ENCODE measurements around the gene ECEL1. TPM values are rescaled to one million over a fixed set of nuclear protein-coding genes. Genes with fewer than 3 reads are reported as not detected.

ECEL1 gene
- total and polyA plus RNA-seq, 5 donors: 0.05 to 0.25 TPM; not detected in 3

DNA sequence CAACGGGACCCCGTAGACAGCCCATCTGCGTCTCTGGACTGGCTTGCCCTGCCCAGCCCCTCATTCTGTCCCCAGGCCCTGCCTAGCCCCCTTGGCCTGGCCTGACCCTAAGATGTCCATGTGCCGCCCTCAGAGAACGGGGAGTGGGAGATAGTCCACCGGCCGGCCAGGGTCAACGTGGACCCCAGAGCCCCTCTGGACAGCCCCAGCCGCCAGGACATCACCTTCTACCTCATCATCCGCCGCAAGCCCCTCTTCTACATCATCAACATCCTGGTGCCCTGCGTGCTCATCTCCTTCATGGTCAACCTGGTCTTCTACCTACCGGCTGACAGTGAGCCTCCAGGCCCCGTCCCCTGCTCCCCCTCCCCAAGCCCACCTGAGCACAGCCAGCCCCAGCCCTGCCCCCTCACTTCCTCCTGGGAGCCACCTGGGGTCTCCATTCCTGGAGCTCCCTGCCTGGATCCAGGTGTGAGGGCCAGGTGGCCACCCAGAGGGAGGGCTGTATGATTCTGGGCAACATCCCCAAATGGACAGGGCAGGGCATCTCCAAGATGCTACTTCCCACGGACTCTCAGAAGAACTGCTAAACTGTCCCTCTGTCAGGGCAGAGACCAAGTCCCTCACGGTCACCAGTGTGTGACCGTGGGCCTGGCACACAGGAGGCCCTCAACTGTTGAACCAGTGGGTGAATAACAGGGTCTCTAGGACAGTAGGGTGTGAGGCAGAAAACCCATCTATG is 42.3 kb upstream of the ECEL1 start:
- H3K9me3 ChIP-seq (ENCODE audit: control insufficient read depth, low read length): no peaks in the 10 kb centered on the region
- no peak overlapping the region for H3K4me3 ChIP-seq (ENCODE audit: low read length)
- 84% methylated on average over 17 of the region's 17 CpGs for WGBS
- H3K27ac ChIP-seq (ENCODE audit: low read length): no peak overlapping the region
- intact Hi-C loops (cut with DNase I): loop anchor here in 3 of 4 donors (10.0 kb wide), 3 partner anchors 195 to 625 kb away; partner anchors contain the start of gene NPPC (in 1 of the 3)
- ATAC-seq (no peak), DNase-seq (peak in 2 of 3 donors; percentile 29 to 40)
- H3K27me3 ChIP-seq (ENCODE audit: control insufficient read depth, insufficient read depth): no peaks in the 10 kb centered on the region
- no peaks in the 10 kb centered on the region for H3K4me1 ChIP-seq (ENCODE audit: control insufficient read depth, insufficient read depth, low read length)

DNA sequence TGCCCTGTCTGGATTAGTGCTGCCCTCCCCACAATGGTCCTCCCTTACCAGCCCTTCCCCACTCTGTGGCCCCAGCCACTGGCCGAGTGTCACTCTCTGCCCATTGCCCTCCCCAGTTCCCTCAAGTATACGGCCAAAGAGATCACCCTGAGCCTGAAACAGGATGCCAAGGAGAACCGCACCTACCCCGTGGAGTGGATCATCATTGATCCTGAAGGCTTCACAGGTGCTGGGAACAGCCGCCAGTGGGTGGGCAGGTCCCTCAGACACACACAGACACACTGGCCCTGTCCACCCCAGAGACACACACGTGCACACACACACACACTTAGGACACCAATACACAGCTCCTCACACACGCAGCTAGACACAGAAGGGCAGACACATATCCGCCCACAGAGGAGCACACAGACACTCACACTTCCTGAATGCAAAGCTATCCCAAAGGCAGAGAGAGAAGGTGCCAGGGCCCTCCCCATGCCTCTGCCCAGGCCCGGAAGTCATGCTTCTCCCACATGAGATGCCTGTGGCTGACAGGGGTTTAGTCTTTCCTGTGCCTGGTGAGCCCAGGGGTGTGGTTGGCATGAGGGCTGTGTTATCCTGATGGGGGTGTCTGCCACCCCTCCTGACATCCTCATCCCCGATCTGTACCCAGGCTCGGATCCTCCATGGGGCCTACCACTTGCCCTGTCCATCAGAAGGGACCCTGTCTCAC is 41.3 kb upstream of the ECEL1 start:
- no peaks in the 10 kb centered on the region for H3K4me1 ChIP-seq (ENCODE audit: control insufficient read depth, insufficient read depth, low read length)
- H3K4me3 ChIP-seq (ENCODE audit: low read length): no peak overlapping the region
- H3K27ac ChIP-seq (ENCODE audit: low read length): no peak overlapping the region
- DNase-seq: peak in 1 of 3 donors; percentile 27
- H3K27me3 ChIP-seq (ENCODE audit: control insufficient read depth, insufficient read depth): no peaks in the 10 kb centered on the region
- no peaks in the 10 kb centered on the region for H3K9me3 ChIP-seq (ENCODE audit: control insufficient read depth, low read length)
- 72% methylated on average over 11 of the region's 11 CpGs for WGBS
- no peak for ATAC-seq
- intact Hi-C loops (cut with DNase I): loop anchor here in 3 of 4 donors (10.0 kb wide), 3 partner anchors 194 to 624 kb away; partner anchors contain the start of gene NPPC (in 1 of the 3)

DNA sequence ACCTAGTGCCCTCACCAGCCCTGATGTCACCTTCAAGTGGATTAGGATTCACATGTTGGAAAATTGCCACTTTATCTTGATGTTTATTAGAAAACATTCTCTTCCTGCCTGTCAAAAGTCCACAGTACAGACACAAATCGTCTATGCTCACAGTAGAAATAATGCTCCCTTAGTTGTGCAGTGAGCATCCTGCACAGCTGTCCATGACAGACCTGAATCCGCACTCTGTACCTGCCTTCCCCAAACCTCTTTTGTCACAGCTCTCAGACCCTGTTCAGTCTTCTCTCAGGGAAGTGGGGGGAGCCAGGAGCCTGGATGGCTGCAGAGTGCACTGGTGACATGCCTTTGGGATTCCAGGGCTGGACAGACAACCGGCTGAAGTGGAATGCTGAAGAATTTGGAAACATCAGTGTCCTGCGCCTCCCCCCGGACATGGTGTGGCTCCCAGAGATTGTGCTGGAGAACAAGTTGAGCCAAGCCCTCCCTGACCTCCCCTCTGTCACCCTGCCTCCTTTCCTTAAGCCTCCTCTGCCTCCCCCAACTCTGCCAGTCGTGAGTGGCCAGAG is 40.4 kb upstream of the ECEL1 start:
- Histone ChIP-seq H3K4me1 (ENCODE audit: control insufficient read depth, insufficient read depth, low read length) (no peaks in the 10 kb centered on the region), H3K27ac (ENCODE audit: low read length) (no peak overlapping the region), H3K9me3 (ENCODE audit: control insufficient read depth, low read length) (no peaks in the 10 kb centered on the region), H3K4me3 (ENCODE audit: low read length) (no peak overlapping the region), H3K27me3 (ENCODE audit: control insufficient read depth, insufficient read depth) (no peaks in the 10 kb centered on the region)
- ATAC-seq (no peak), DNase-seq (peak; percentile 1 to 16 (median 15))
- intact Hi-C loops (cut with DNase I): loop anchor here in 3 of 4 donors (10.0 kb wide), 3 partner anchors 193 to 623 kb away; partner anchors contain the start of gene NPPC (in 1 of the 3)
- 65% methylated on average over 6 of the region's 6 CpGs for WGBS

DNA sequence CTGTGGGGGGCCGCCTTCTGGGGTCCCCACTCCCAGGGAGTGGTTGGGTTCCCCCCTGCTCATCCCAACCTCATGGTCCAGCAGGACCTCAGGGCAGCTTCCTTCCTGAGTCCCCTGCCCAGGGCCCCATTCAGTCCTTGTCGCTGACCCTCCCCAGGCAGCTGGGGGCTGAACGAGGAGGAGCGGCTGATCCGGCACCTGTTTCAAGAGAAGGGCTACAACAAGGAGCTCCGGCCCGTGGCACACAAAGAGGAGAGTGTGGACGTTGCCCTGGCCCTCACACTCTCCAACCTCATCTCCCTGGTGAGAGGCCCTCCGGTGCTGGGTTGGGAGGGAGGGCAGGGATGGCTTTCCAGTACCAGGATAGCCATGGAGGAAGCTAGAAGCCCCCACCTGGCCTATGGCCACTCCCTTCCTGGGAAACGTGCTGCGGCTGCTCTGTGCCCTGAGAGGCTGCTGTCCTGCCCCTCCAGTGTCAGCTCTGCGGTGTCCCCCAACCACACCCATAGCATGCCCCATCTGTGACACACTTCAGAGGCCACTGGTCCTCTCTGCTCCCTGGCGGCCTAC is 38.8 kb upstream of the ECEL1 start:
- WGBS: 68% methylated on average over 13 of the region's 13 CpGs
- Histone ChIP-seq H3K27ac (ENCODE audit: low read length) (no peak overlapping the region), H3K4me3 (ENCODE audit: low read length) (no peak overlapping the region), H3K4me1 (ENCODE audit: control insufficient read depth, insufficient read depth, low read length) (peaks cover 2% of the 10 kb centered on the region), H3K9me3 (ENCODE audit: control insufficient read depth, low read length) (no peaks in the 10 kb centered on the region), H3K27me3 (ENCODE audit: control insufficient read depth, insufficient read depth) (no peaks in the 10 kb centered on the region)
- ATAC-seq (no peak), DNase-seq (peak; percentile 10 to 47 (median 44))
- intact Hi-C loops (cut with DNase I): loop anchor here in 3 of 4 donors (10.0 kb wide), 3 partner anchors 192 to 622 kb away; partner anchors contain the start of gene NPPC (in 1 of the 3)

DNA sequence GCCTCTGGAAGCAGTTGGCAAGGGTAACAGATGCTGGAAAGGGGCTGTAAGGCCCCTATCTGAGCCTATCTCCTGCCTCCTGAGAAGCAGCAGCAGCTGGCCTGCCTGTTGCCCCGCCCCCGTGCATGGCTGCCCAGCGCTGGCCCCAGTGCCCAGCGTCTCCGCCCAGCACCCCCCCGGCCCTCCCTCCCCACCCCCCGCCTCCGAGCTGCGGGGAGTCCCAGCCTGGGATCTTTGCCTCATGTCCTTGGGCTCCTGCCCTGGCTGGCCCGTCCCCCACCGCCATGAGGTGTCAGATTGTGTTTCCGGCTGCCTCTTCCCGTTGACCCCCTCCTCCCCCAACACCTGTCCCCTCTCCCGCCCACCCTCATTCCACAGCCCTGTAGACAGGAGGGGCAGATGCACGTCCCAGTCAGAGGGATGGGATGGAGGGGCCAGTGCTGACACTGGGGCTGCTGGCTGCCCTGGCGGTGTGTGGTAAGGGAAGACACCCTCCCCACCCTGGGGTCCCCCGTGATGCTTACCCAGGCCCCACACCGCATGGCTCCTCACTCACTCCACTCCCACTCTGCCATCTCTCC is 38.2 kb upstream of the ECEL1 start, which contains the start of gene CHRND:
CHRND (plus strand) TSS at position 370 of the 581 bp plus-strand sequence; CDS start at position 426, 56 bp downstream.
- ATAC-seq: peak; percentile 39 to 45
- H3K27me3 ChIP-seq (ENCODE audit: control insufficient read depth, insufficient read depth): no peaks in the 10 kb centered on the region
- no peak within 1 kb of the TSS for H3K4me3 ChIP-seq (ENCODE audit: low read length)
- intact Hi-C loops (cut with DNase I): loop anchor here in 3 of 4 donors (10.0 kb wide), 3 partner anchors 191 to 621 kb away; partner anchors contain the start of gene NPPC (in 1 of the 3)
- H3K9me3 ChIP-seq (ENCODE audit: control insufficient read depth, low read length): no peaks in the 10 kb centered on the region
- 12% methylated on average over 18 of the region's 18 CpGs for WGBS
- H3K4me1 ChIP-seq (ENCODE audit: control insufficient read depth, insufficient read depth, low read length): peaks cover 2% of the 10 kb centered on the region
- peak; percentile 46 to 80 (median 76) for DNase-seq
- no peak within 1 kb of the TSS for H3K27ac ChIP-seq (ENCODE audit: low read length)

DNA sequence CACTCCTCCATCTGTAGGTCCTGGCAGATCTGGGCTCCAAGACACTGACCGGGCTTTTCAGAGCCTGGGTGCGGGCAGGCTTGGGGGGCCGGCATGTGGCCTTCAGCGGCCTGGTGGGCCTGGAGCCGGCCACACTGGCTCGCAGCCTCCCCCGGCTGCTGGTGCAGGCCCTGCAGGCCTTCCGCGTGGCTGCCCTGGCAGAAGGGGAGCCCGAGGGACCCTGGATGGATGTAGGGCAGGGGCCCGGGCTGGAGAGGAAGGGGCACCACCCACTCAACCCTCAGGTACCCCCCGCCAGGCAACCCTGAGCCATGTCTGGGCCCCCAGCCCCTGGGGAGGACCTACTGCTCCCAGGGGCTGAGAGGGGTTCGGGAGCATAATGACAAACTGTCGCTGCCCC is 37.6 kb upstream of the ECEL1 start:
- intact Hi-C loops (cut with DNase I): loop anchor here in 3 of 4 donors (10.0 kb wide), 3 partner anchors 190 to 620 kb away; partner anchors contain the start of gene NPPC (in 1 of the 3)
- Histone ChIP-seq H3K27ac (ENCODE audit: low read length) (no peak overlapping the region), H3K4me1 (ENCODE audit: control insufficient read depth, insufficient read depth, low read length) (peaks cover 2% of the 10 kb centered on the region), H3K27me3 (ENCODE audit: control insufficient read depth, insufficient read depth) (no peaks in the 10 kb centered on the region), H3K4me3 (ENCODE audit: low read length) (no peak overlapping the region), H3K9me3 (ENCODE audit: control insufficient read depth, low read length) (no peaks in the 10 kb centered on the region)
- DNase-seq (peak; percentile 3 to 50 (median 31)), ATAC-seq (no peak)
- 80% methylated on average over 14 of the region's 14 CpGs for WGBS

DNA sequence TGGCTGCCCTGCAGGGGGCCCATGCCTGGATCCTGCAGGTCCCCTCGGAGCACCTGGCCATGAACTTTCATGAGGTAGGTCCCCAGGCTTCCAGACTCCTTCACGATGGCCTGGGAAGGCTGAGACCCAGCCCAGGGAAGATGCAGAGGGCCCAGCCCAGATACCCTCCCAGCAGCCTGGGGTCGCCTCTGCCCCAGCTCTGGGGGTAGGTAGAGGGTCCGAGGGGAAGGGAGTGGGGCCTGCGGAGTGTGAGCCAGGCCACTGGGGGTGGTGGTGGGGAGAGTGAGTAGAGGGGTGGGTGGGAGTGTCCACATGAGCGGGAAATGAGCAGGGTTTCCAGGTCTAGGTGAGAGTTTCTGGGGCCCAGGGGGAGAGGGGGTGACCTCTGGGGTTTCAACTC is 37.1 kb upstream of the ECEL1 start:
- Histone ChIP-seq H3K27me3 (ENCODE audit: control insufficient read depth, insufficient read depth) (no peaks in the 10 kb centered on the region), H3K27ac (ENCODE audit: low read length) (no peak overlapping the region), H3K4me1 (ENCODE audit: control insufficient read depth, insufficient read depth, low read length) (peaks cover 2% of the 10 kb centered on the region), H3K4me3 (ENCODE audit: low read length) (no peak overlapping the region), H3K9me3 (ENCODE audit: control insufficient read depth, low read length) (no peaks in the 10 kb centered on the region)
- WGBS: 74% methylated on average over 6 of the region's 6 CpGs
- ATAC-seq (no peak), DNase-seq (peak; percentile 9 to 36 (median 28))
- intact Hi-C loops (cut with DNase I): loop anchor here in 3 of 4 donors (5.0 to 10.0 kb wide), 5 partner anchors 77 to 622 kb away; partner anchors contain the start of gene NPPC (in 1 of the 3)

DNA sequence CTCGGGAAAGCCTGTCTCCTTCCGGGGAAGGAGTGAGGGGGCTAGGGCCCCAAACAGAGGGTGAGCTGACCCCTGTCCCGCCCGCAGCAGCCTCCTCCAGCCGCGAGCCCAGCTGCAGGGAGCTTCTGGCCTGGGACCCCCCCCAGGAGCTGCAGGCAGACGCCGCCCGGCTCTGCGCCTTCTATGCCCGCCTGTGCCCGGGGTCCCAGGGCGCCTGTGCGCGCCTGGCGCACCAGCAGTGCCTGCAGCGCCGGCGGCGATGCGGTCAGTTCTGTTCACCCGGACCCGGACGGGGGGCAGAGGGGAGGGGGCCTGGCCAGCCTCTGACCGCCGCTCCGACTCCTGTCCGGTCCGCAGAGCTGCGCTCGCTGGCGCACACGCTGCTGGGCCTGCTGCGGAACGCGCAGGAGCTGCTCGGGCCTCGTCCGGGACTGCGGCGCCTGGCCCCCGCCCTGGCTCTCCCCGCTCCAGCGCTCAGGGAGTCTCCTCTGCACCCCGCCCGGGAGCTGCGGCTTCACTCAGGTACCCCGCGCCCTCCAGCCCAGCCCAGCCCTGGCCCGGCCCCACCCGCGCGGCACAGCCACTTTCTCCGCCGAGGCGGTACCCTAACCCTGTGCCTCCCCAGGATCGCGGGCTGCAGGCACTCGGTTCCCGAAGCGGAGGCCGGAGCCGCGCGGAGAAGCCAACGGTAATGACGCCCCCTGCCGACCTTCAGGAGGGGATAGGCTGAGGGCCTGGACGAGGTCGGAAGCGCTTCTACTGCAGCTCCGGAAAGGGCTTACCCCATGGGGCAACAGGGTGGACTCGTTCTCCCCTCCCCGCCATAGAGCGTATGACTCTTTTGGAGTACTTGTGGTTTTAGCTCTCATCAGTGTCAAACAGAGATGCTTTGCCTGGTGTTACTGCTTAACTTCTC is 36.3 kb upstream of the ECEL1 start:
- WGBS: 2% methylated on average over 75 of the region's 75 CpGs
- intact Hi-C loops (cut with DNase I): loop anchor here in 3 of 4 donors (2.0 to 10.0 kb wide), 6 partner anchors 77 to 622 kb away; partner anchors contain the start of gene NPPC (in 1 of the 3)
- peak; percentile 37 to 69 (median 68) for DNase-seq
- H3K4me1 ChIP-seq (ENCODE audit: control insufficient read depth, insufficient read depth, low read length): peaks cover 2% of the 10 kb centered on the region
- H3K4me3 ChIP-seq (ENCODE audit: low read length): peak overlapping the region; percentile 8
- no peaks in the 10 kb centered on the region for H3K9me3 ChIP-seq (ENCODE audit: control insufficient read depth, low read length)
- no peak overlapping the region for H3K27ac ChIP-seq (ENCODE audit: low read length)
- peak; percentile 22 to 23 for ATAC-seq
- no peaks in the 10 kb centered on the region for H3K27me3 ChIP-seq (ENCODE audit: control insufficient read depth, insufficient read depth)

DNA sequence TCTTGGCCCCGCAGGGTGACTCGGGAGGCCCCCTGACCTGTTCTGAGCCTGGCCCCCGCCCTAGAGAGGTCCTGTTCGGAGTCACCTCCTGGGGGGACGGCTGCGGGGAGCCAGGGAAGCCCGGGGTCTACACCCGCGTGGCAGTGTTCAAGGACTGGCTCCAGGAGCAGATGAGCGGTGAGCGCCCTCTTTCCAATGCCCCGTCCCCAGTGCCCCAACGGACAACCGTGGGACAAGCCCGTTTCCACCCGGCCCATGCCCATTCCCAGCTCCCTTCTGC is 35.7 kb upstream of the ECEL1 start:
- peak in 2 of 3 donors; percentile 33 to 52 for DNase-seq
- Histone ChIP-seq H3K4me3 (ENCODE audit: low read length) (peak overlapping the region; percentile 8), H3K4me1 (ENCODE audit: control insufficient read depth, insufficient read depth, low read length) (peaks cover 2% of the 10 kb centered on the region), H3K27me3 (ENCODE audit: control insufficient read depth, insufficient read depth) (no peaks in the 10 kb centered on the region), H3K27ac (ENCODE audit: low read length) (no peak overlapping the region), H3K9me3 (ENCODE audit: control insufficient read depth, low read length) (no peaks in the 10 kb centered on the region)
- intact Hi-C loops (cut with DNase I): loop anchor here in 3 of 4 donors (2.0 to 10.0 kb wide), 6 partner anchors 76 to 621 kb away; partner anchors contain the start of gene NPPC (in 1 of the 3)
- 12% methylated on average over 16 of the region's 16 CpGs for WGBS
- no peak for ATAC-seq
